Chondrocyte (in vitro differentiated cells): Measurements from ENCODE around the gene DSPP. TPM values are rescaled to one million over a fixed set of nuclear protein-coding genes. Genes with fewer than 3 reads are reported as not detected.

Experiments
- DNase-seq: peaks from one replicate; pipeline ENCODE4 v3.0.0; 2021; ENCODE audit warnings: mixed read lengths, low spot score
- H3K27ac Mint-ChIP-seq: one replicate; pipeline ENCODE4 v1.8.0; 2021; ENCODE audit warnings: mild to moderate bottlenecking, moderate library complexity, mixed read lengths; ENCODE audit not compliant: unreplicated experiment
- H3K27me3 Mint-ChIP-seq: 2 replicates; pipeline ENCODE4 v1.8.0; 2021; ENCODE audit warnings: low read depth, mixed read lengths
- H3K36me3 Mint-ChIP-seq: 2 replicates; pipeline ENCODE4 v1.8.0; 2021; ENCODE audit warnings: low read depth, mixed read lengths
- H3K4me1 Mint-ChIP-seq: 2 replicates; pipeline ENCODE4 v1.8.0; 2021; ENCODE audit warnings: low read depth, mild to moderate bottlenecking, mixed read lengths
- H3K4me3 Mint-ChIP-seq: one replicate; pipeline ENCODE4 v1.8.0; 2021; ENCODE audit warnings: mild to moderate bottlenecking, moderate library complexity, mixed read lengths; ENCODE audit not compliant: unreplicated experiment
- H3K9me3 Mint-ChIP-seq: 2 replicates; pipeline ENCODE4 v1.8.0; 2021; ENCODE audit warnings: low read depth, mixed read lengths
- CTCF ChIP-seq: fragments of 200-600 bp; sonication (generic); IDR thresholded peaks from 2 replicates; pipeline ENCODE4 v1.5.0; 2021; ENCODE audit warnings: antibody characterized with exemption, mild to moderate bottlenecking, moderate library complexity
- total RNA-seq: library from RNA; stranded (reverse); gene quantifications from 3 replicates; pipeline ENCODE4 v1.2.1, GENCODE V29; 2021

Gene DSPP
- total RNA-seq, 1 donor from 2014 or later = not detected

GRCh38 chr4:87644286-87644685, 36.0 kb downstream of the DSPP start:
- TF ChIP-seq CTCF = no peak
- no peaks in the 10 kb centered on the region for H3K4me1 Mint-ChIP-seq
- no peaks in the 10 kb centered on the region for H3K27me3 Mint-ChIP-seq
- DNase-seq = no peak
- no peaks in the 10 kb centered on the region for H3K36me3 Mint-ChIP-seq
- H3K9me3 Mint-ChIP-seq = peaks cover 1% of the 10 kb centered on the region
- no peak overlapping the region for H3K4me3 Mint-ChIP-seq
- H3K27ac Mint-ChIP-seq = no peak overlapping the region

DNA sequence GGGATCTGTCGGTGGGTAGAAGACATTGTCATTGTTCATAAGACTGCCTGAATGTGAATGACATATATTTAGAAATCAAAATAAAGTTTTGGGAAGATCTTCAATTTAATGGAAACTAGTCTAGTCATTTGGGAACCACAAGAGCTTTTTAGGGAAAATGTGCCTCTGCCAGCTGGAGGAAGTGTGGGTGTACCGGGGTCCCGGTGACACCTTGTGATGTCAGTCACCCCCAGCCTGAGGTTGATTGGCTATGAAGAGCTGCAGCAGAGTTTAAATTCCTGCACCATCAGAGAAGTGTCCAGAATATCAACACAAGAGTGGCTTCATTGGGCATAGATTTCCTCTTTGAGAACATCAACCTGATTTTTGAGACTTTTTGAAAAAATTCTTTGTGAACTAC, 41.7 kb downstream of the DSPP start, which contains the start of gene DMP1:
Gene DMP1 (plus strand): TSS at position 301 of the 400 bp plus-strand sequence. CDS start 6,213 bp downstream, outside the sequence.
- Mint-ChIP-seq H3K4me3 (no peak within 1 kb of the TSS), H3K9me3 (no peaks in the 10 kb centered on the region), H3K4me1 (no peaks in the 10 kb centered on the region), H3K36me3 (no peaks in the 10 kb centered on the region), H3K27me3 (no peaks in the 10 kb centered on the region), H3K27ac (no peak within 1 kb of the TSS)
- no peak for TF ChIP-seq CTCF
- no peak for DNase-seq

DNA sequence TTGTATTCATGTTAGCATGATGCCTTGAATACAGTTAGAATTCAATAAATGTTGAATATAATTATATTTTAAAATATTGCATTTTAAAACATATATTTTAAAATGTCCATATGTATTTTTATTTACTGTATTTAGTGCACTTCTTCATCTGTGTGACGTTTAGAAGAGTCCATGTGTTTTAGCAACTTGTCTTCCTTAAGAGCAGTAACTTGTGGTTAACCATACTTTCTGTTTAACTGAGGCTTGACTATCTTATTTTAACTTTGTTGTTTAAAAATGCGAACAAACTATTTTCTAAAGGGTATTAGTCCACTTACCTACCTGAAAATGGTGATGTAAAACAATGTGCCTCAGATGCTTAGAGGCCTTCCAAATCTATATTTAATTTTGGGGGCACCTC, 42.6 kb downstream of the DSPP start:
- H3K4me3 Mint-ChIP-seq = no peak overlapping the region
- no peak for DNase-seq
- H3K27me3 Mint-ChIP-seq = no peaks in the 10 kb centered on the region
- no peak overlapping the region for H3K27ac Mint-ChIP-seq
- no peaks in the 10 kb centered on the region for H3K36me3 Mint-ChIP-seq
- H3K9me3 Mint-ChIP-seq = peaks cover under 1% of the 10 kb centered on the region
- no peak for TF ChIP-seq CTCF
- H3K4me1 Mint-ChIP-seq = no peaks in the 10 kb centered on the region

DNA sequence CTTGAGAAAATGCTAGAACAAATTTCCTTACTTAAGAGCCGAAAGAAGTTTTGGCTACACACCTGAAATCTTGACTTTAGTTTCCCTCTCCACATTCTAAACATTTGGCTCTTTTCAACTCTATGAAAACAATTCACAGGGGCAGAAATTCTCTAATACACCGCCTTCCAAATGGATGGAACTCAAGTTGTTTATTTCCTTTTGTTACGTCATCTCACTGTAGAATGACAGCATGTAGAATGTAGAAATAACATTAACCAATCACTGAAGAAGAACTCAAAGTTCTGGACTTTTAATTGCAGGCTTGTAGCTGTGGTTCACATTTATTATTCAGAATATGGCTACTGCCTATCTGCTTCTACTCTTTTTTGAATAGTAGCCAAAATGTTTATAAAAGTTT, 43.6 kb downstream of the DSPP start:
- no peak overlapping the region for H3K4me3 Mint-ChIP-seq
- no peak overlapping the region for H3K27ac Mint-ChIP-seq
- H3K27me3 Mint-ChIP-seq = no peaks in the 10 kb centered on the region
- H3K36me3 Mint-ChIP-seq = no peaks in the 10 kb centered on the region
- DNase-seq = no peak
- no peak for TF ChIP-seq CTCF
- H3K9me3 Mint-ChIP-seq = peaks cover 3% of the 10 kb centered on the region
- no peaks in the 10 kb centered on the region for H3K4me1 Mint-ChIP-seq

DNA sequence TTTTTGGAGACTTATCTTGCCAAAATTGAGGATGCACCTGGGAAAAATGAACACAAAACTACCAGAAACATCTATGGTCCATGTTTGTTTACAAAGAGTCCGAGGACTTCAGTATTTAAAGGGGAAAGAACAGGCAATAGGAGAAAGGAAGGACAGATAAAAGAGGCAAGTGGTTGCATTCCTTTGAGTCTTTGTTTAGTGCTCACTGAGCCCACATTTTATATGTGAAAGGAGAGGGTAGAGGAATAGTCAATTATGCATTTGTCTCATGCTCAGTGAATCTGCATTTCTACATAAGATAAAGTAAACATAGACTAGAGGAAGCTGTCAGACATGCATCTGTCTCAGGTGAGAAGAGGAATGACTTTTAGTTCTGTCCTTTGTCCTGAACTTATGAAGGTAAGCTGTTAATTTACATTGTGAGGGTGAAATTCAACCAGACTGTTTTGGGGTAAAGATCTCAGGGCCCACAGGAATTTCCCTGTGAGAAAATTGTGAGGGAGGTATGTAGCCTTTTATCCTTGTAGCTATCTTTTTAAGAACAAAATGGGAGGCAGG, 46.2 kb downstream of the DSPP start:
- H3K27ac Mint-ChIP-seq = no peak overlapping the region
- no peaks in the 10 kb centered on the region for H3K27me3 Mint-ChIP-seq
- H3K4me1 Mint-ChIP-seq = peaks cover 22% of the 10 kb centered on the region
- TF ChIP-seq CTCF = no peak
- DNase-seq = no peak
- no peak overlapping the region for H3K4me3 Mint-ChIP-seq
- no peaks in the 10 kb centered on the region for H3K36me3 Mint-ChIP-seq
- H3K9me3 Mint-ChIP-seq = peaks cover 3% of the 10 kb centered on the region
